Measurements from ENCODE around the gene LETMD1.

DNA sequence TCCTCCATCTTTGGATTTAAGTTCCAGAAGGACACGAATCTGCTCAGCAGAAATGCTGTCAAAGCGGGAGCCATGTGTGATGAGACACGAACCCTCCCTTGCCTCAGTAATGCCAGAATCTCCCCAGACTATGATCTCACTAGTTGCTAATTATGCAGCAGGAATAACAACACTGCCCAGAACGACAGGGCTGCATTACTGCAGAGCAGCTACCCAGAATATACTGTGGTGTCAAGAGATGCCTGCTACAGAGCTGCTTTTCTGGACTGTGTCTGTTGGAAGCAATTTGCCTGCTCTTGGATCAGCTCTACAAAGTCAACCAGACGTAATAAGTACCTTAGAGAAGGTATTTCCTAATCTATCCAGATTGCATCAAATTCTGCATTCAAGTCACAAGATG, 29.8 kb downstream of the LETMD1 start:
- TF ChIP-seq, protein P1, sequence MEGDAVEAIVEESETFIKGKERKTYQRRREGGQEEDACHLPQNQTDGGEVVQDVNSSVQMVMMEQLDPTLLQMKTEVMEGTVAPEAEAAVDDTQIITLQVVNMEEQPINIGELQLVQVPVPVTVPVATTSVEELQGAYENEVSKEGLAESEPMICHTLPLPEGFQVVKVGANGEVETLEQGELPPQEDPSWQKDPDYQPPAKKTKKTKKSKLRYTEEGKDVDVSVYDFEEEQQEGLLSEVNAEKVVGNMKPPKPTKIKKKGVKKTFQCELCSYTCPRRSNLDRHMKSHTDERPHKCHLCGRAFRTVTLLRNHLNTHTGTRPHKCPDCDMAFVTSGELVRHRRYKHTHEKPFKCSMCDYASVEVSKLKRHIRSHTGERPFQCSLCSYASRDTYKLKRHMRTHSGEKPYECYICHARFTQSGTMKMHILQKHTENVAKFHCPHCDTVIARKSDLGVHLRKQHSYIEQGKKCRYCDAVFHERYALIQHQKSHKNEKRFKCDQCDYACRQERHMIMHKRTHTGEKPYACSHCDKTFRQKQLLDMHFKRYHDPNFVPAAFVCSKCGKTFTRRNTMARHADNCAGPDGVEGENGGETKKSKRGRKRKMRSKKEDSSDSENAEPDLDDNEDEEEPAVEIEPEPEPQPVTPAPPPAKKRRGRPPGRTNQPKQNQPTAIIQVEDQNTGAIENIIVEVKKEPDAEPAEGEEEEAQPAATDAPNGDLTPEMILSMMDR (IDR thresholded peaks at IDR 0.05; ENCODE audit: borderline replicate concordance, extremely low read depth, low read length, poor library complexity, severe bottlenecking), result no peak
- TF ChIP-seq EZH2 (IDR thresholded peaks at IDR 0.05; ENCODE audit: borderline replicate concordance, low read depth, low read length, severe bottlenecking), result no peak

Data from DND-41 (cell line).